Brain microvascular endothelial cell (primary cell): Measurements from ENCODE around the gene C10orf90.
A peak's percentile ranks its signal among the peaks of the same experiment; 100 is the strongest.

Experiments used
- DNase-seq: peaks from one replicate; pipeline ENCODE4 v3.0.0-alpha.2; 2020
- H3K27ac ChIP-seq: fragments of 250-450 bp; sonication (Bioruptor Pico); 2 replicates; pipeline ENCODE4 v1.5.1; 2020; ENCODE audit warnings: mild to moderate bottlenecking, moderate library complexity
- H3K27me3 ChIP-seq: fragments of 250-450 bp; sonication (Bioruptor Pico); replicated peaks from 2 replicates; pipeline ENCODE4 v1.5.1; 2020; ENCODE audit warnings: mild to moderate bottlenecking
- H3K36me3 ChIP-seq: fragments of 250-450 bp; sonication (Bioruptor Pico); replicated peaks from 2 replicates; pipeline ENCODE4 v1.5.1; 2020; ENCODE audit warnings: mild to moderate bottlenecking
- H3K4me3 ChIP-seq: 2 replicates; pipeline ENCODE4 v1.5.1; 2011; ENCODE audit warnings: low read depth, mild to moderate bottlenecking, control low read depth, low read length, moderate library complexity
- in situ Hi-C: cut with HindIII; loops from 2 replicates; pipeline ENCODE4 v1.10.0; 2017; ENCODE audit warnings: low sequenced_read_pairs, low pct_ligation_motif_present
- TF ChIP-seq, protein P1 (sequence below): IDR thresholded peaks from 2 replicates; pipeline ENCODE4 v1.5.1; 2011; ENCODE audit warnings: low read depth, mild to moderate bottlenecking, moderate library complexity, low read length, control low read depth, inconsistent platforms; ENCODE audit errors: missing control alignments

C10orf90 gene

DNA sequence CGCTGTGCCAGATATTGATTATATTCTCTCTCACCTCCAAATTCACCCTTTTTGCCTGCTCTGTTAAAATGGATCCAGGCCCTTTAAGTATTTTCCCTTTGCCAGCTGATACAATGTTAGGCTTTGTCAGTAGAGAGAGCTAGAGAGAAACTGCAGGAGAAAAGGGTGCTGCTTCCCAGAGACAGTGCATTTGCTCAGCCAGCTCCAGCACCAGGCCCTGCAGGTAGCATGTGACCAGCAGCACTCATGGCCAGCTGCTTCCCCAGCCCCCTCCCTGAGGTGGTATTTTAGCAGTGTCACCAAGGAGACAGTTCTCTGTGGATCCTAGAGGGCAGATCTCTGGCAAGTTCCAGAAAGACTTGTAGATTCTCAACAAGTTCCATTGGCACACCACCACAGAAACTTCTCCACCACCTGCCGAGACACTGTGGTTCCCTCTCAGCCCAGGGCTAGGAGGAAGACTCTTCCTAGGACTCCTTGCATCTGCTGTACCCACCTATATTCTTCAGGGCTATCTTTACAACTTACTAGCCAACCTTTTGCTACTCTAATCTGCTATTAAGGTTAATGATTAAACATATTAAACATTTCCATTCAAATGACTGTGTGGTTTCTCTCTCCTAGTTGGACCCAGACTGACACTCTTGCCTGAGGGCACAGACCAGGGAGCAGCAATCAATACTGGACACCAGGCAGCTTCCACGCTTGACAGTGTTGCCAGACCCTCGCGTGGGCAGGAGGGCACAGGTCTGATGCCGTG, 246.6 kb downstream of the C10orf90 start:
- Histone ChIP-seq H3K27ac (no peak overlapping the region), H3K27me3 (no peaks in the 10 kb centered on the region), H3K4me3 (no peak overlapping the region), H3K36me3 (no peaks in the 10 kb centered on the region)
- TF ChIP-seq, protein P1, sequence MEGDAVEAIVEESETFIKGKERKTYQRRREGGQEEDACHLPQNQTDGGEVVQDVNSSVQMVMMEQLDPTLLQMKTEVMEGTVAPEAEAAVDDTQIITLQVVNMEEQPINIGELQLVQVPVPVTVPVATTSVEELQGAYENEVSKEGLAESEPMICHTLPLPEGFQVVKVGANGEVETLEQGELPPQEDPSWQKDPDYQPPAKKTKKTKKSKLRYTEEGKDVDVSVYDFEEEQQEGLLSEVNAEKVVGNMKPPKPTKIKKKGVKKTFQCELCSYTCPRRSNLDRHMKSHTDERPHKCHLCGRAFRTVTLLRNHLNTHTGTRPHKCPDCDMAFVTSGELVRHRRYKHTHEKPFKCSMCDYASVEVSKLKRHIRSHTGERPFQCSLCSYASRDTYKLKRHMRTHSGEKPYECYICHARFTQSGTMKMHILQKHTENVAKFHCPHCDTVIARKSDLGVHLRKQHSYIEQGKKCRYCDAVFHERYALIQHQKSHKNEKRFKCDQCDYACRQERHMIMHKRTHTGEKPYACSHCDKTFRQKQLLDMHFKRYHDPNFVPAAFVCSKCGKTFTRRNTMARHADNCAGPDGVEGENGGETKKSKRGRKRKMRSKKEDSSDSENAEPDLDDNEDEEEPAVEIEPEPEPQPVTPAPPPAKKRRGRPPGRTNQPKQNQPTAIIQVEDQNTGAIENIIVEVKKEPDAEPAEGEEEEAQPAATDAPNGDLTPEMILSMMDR = no peak
- in situ Hi-C loops = no loop called here
- DNase-seq = no peak

DNA sequence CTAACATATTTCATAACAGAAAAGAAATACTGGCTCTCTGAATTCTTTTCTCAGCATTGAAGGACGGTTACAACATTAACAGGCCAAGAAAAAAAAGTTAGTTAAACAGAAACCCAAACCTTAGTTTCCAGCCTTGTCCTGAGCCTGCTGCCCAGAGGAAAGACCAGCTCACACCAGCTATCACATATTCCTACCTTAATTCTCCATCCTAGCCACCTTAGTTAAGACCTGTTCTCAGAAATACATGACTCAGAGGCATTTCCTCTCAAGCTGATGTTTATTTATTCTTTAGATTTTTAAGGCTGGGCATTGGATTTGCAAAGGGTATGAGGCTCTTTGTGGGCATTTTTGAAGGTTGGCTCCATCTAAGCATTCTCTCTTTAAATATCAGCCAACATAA, 247.9 kb downstream of the C10orf90 start:
- Histone ChIP-seq H3K36me3 (no peaks in the 10 kb centered on the region), H3K27me3 (no peaks in the 10 kb centered on the region), H3K27ac (peak overlapping the region; percentile 80), H3K4me3 (no peak overlapping the region)
- TF ChIP-seq, protein P1 = no peak
- in situ Hi-C loops = no loop called here
- no peak for DNase-seq

DNA sequence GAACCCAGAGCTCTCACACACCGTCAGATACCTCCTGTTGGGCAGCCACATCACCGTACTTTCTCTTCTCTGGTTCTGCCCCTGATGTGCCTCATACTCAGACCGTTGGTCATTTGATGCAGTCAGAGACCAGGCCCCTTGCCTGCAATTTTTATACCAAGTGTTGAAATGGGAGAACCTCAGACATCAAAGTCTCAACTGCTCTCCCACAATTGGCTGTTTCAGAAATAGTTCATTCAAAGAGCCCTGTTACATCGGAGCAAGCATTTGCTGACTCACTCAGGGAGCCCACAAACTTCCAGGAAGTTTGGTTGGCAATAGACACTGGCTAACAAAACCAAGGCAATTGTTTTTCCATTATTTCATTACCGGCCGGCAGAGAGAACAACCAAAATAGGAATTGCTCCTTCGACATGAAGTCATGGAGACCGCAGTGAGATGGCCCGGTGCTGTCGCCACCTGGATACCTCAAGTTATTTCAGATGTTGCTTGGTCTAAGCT, 248.7 kb downstream of the C10orf90 start:
- Histone ChIP-seq H3K4me3 (no peak overlapping the region), H3K36me3 (no peaks in the 10 kb centered on the region), H3K27ac (peak overlapping the region; percentile 80), H3K27me3 (no peaks in the 10 kb centered on the region)
- TF ChIP-seq, protein P1 = no peak
- in situ Hi-C loops = no loop called here
- DNase-seq = peak; percentile 97

DNA sequence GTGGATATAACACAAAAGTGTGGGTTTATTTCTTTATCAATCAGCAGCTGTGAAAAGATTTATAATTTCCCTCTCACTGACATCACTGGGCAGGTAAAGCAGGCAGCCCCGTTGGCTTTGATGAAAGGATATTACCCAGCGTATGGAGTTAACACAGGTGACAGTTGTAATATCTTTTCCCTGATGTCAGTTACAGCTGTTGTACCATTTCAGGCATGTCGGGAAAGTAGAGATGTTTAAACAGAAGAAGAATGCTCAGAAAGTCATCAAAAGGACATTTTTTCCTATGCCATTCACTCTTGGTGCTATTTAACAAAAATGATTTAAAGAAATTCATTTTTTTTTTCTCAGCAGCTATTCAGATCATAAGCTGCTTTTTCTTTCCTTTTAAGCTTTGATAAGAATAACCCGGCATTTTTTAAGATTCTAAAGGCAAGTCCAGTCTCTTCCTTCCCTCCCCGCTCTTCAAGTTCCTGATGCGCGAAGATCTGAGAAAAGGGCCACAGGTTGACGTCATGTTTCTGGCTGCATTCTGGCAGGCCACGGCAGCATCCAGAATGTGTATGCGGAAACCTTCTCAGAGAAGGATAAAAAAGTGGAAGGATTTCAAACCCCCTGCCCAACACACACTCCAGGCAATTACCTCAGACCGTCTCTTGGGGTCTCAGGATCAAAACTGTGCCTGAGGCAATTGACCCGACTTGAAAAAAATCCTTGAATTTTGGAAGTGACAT, 249.8 kb downstream of the C10orf90 start:
- H3K27ac ChIP-seq = peak overlapping the region; percentile 80
- no peak overlapping the region for H3K4me3 ChIP-seq
- DNase-seq = no peak
- in situ Hi-C loops = no loop called here
- TF ChIP-seq, protein P1 = no peak
- no peaks in the 10 kb centered on the region for H3K27me3 ChIP-seq
- H3K36me3 ChIP-seq = no peaks in the 10 kb centered on the region

DNA sequence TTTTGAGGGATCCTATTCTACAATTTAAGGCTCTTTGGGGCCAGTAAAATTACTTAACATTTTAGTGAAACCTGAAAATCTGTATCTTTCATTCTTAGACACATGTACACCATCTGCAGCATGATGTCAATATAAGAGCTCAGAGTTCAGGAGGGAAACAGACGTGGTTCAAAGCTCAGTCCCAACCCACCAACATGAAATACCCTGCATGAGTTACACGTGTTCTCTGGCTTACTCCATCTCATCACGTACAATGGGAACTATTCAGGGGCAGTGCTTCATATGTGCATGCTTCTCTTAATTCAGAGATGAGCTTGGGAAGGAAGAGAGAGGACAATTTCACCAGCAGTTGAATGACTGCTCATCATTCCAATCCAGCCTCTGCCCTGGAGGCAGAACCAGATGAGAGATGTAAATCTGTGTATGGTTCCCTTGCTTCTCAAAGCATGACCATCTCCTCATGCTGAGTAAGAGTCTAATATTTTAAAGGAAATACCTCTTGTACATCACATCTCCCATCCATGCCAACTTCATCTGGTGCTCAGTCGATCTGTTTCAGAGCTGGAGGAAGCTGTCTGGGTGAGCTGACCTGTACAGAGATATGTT, 253.2 kb downstream of the C10orf90 start:
- in situ Hi-C loops = no loop called here
- H3K36me3 ChIP-seq = no peaks in the 10 kb centered on the region
- H3K27me3 ChIP-seq = no peaks in the 10 kb centered on the region
- DNase-seq = no peak
- H3K27ac ChIP-seq = no peak overlapping the region
- no peak overlapping the region for H3K4me3 ChIP-seq
- TF ChIP-seq, protein P1 = no peak
